Measurements from ENCODE around the gene CSNK1E. TPM values are rescaled to one million over a fixed set of nuclear protein-coding genes. Genes with fewer than 3 reads are reported as not detected.

Gene CSNK1E
- total and polyA plus RNA-seq, 2 experiments from 2014 or later = 85.8 to 123 TPM

DNA sequence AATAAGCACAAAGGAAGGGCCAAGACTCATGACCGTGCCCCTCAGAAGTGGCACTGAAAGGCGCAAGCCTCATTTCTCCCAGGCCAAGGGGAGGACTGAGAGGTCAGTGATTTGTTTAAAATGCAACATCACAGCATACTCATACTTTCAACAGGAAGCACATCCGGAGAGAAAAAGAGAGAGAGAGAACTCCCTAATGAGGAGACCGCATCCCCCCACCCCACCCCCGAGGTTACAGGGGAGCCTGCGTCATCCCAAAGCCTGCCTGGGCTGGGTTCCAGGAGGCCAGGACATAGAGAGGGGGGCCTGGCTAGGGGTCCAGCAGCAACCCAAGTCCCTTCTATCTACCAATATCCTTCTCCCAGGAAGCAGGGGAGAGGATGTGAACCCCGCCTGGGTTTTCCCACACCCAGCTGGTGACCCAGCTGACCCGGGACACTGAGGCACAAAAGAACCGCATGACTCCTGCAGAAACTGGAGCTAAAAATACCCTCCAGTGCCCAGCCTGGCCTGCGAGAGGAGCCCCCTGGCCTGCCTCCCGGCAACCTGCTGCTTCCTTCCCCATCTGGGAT, 3.8 kb downstream of the CSNK1E start:
- H4K20me1 ChIP-seq (ENCODE audit: insufficient read depth, poor library complexity, severe bottlenecking) = peaks cover 69% of the 10 kb centered on the region
- peaks cover 84% of the 10 kb centered on the region for H3K79me2 ChIP-seq
- H2AFZ ChIP-seq = no peak overlapping the region
- no peak for TF ChIP-seq EZH2 (IDR thresholded peaks at IDR 0.05; ENCODE audit: borderline replicate concordance)
- TF ChIP-seq, protein P1, sequence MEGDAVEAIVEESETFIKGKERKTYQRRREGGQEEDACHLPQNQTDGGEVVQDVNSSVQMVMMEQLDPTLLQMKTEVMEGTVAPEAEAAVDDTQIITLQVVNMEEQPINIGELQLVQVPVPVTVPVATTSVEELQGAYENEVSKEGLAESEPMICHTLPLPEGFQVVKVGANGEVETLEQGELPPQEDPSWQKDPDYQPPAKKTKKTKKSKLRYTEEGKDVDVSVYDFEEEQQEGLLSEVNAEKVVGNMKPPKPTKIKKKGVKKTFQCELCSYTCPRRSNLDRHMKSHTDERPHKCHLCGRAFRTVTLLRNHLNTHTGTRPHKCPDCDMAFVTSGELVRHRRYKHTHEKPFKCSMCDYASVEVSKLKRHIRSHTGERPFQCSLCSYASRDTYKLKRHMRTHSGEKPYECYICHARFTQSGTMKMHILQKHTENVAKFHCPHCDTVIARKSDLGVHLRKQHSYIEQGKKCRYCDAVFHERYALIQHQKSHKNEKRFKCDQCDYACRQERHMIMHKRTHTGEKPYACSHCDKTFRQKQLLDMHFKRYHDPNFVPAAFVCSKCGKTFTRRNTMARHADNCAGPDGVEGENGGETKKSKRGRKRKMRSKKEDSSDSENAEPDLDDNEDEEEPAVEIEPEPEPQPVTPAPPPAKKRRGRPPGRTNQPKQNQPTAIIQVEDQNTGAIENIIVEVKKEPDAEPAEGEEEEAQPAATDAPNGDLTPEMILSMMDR (IDR thresholded peaks at IDR 0.05; ENCODE audit: poor library complexity) = no peak
- TF ChIP-seq EZH2phosphoT487 (IDR thresholded peaks at IDR 0.05; ENCODE audit: low read depth, severe bottlenecking, unreplicated experiment) = no peak
- no peak overlapping the region for H3K4me3 ChIP-seq
- WGBS (ENCODE audit: low lambda C conversion rate, missing lambda C conversion rate) = 58% methylated on average over 11 of the region's 11 CpGs
- peak; percentile 67 for DNase-seq (ENCODE audit: low spot score)
- H3K36me3 ChIP-seq (replicated peaks; ENCODE audit: insufficient read depth, low read depth) = no peaks in the 10 kb centered on the region
- no peaks in the 10 kb centered on the region for H3K9me3 ChIP-seq (ENCODE audit: low read depth)
- peak overlapping the region; percentile 92 for H3K4me2 ChIP-seq
- no peaks in the 10 kb centered on the region for H3K9me2 ChIP-seq (replicated peaks; ENCODE audit: insufficient read depth)
- peak overlapping the region; percentile 99 for H3K27ac ChIP-seq
- peaks cover 38% of the 10 kb centered on the region for H3K4me1 ChIP-seq (ENCODE audit: insufficient read depth)
- H3K27me3 ChIP-seq = no peaks in the 10 kb centered on the region

DNA sequence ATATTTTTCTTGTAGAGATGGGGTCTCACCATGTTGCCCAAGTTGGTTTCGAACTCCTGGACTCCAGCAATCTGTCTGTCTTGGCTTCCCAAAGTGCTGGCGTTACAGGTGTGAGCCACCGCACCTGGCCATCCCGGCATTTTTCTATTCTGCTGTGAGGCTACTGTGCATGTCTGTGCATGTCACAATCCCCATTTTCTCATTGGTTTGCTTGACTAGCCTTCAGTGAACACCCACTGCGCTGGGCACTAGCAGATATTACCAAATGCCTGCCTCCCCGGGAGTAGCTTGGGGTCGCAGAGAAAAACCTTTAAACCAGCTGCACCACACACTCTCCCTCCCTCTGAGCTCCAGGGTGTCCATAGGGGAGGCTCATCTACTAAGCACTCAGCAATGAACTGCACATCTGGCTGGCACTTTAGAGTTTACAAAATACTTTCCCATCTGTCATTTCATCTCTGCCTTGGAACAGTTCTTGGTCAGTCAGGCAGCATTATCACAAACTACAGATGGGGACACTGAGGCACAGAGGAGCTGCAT, 4.9 kb downstream of the CSNK1E start:
- 97% methylated on average over 7 of the region's 7 CpGs for WGBS (ENCODE audit: low lambda C conversion rate, missing lambda C conversion rate)
- DNase-seq (ENCODE audit: low spot score) = peak; percentile 2
- Histone ChIP-seq H3K4me2 (no peak overlapping the region), H4K20me1 (ENCODE audit: insufficient read depth, poor library complexity, severe bottlenecking) (peaks cover 80% of the 10 kb centered on the region), H3K27ac (peak overlapping the region; percentile 99), H3K9me3 (ENCODE audit: low read depth) (no peaks in the 10 kb centered on the region), H3K27me3 (no peaks in the 10 kb centered on the region), H3K79me2 (peaks cover 96% of the 10 kb centered on the region), H3K36me3 (replicated peaks; ENCODE audit: insufficient read depth, low read depth) (no peaks in the 10 kb centered on the region), H3K9me2 (replicated peaks; ENCODE audit: insufficient read depth) (no peaks in the 10 kb centered on the region), H3K4me3 (no peak overlapping the region), H2AFZ (no peak overlapping the region), H3K4me1 (ENCODE audit: insufficient read depth) (peaks cover 29% of the 10 kb centered on the region)
- TF ChIP-seq EZH2phosphoT487 (IDR thresholded peaks at IDR 0.05; ENCODE audit: low read depth, severe bottlenecking, unreplicated experiment) (no peak), EZH2 (IDR thresholded peaks at IDR 0.05; ENCODE audit: borderline replicate concordance) (no peak)
- TF ChIP-seq, protein P1 (IDR thresholded peaks at IDR 0.05; ENCODE audit: poor library complexity) = no peak

DNA sequence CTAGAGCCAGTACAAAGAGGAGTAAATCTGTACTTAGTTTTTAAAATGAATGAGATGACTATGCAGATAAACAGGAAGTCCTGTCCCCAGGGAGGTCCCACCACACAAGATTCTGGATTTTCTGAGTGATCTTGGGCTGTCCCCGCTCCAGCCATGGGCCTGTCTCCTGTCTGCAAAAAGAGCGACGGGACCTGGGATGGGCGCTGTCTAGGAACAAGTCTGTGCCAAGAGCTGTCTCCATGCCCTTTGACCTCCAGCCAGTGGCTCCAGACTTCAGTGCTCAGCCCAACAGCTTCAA, 6.0 kb downstream of the CSNK1E start:
- Histone ChIP-seq H3K27me3 (no peaks in the 10 kb centered on the region), H4K20me1 (ENCODE audit: insufficient read depth, poor library complexity, severe bottlenecking) (peaks cover 90% of the 10 kb centered on the region), H3K36me3 (replicated peaks; ENCODE audit: insufficient read depth, low read depth) (no peaks in the 10 kb centered on the region), H2AFZ (no peak overlapping the region), H3K4me3 (no peak overlapping the region), H3K9me2 (replicated peaks; ENCODE audit: insufficient read depth) (no peaks in the 10 kb centered on the region), H3K4me2 (no peak overlapping the region), H3K9me3 (ENCODE audit: low read depth) (no peaks in the 10 kb centered on the region), H3K79me2 (peaks cover 100% of the 10 kb centered on the region), H3K27ac (no peak overlapping the region), H3K4me1 (ENCODE audit: insufficient read depth) (peaks cover 29% of the 10 kb centered on the region)
- no peak for DNase-seq (ENCODE audit: low spot score)
- 100% methylated on average over 4 of the region's 4 CpGs for WGBS (ENCODE audit: low lambda C conversion rate, missing lambda C conversion rate)
- TF ChIP-seq EZH2phosphoT487 (IDR thresholded peaks at IDR 0.05; ENCODE audit: low read depth, severe bottlenecking, unreplicated experiment) = no peak
- TF ChIP-seq EZH2 (IDR thresholded peaks at IDR 0.05; ENCODE audit: borderline replicate concordance) = no peak
- TF ChIP-seq, protein P1 (IDR thresholded peaks at IDR 0.05; ENCODE audit: poor library complexity) = no peak
